Hepatocyte (in vitro differentiated cells): ENCODE data around the gene APBB1IP.

Experiments
- EZH2 ChIP-seq: fragments of 200-600 bp; sonication (generic); IDR thresholded peaks from 2 replicates; pipeline ENCODE4 v1.6.1; 2016; ENCODE audit warnings: antibody characterized with exemption, mild to moderate bottlenecking, borderline replicate concordance
- EZH2phosphoT487 ChIP-seq: fragments of 200-600 bp; sonication (generic); IDR thresholded peaks from one replicate; pipeline ENCODE4 v1.6.1; 2018; ENCODE audit warnings: antibody characterized with exemption, mild to moderate bottlenecking, low read depth, moderate library complexity; ENCODE audit not compliant: unreplicated experiment, severe bottlenecking
- TF ChIP-seq, protein P1 (sequence below): fragments of 200-600 bp; sonication (generic); IDR thresholded peaks from 2 replicates; pipeline ENCODE4 v1.5.1; 2016; ENCODE audit warnings: antibody characterized with exemption, mild to moderate bottlenecking; ENCODE audit not compliant: poor library complexity

DNA sequence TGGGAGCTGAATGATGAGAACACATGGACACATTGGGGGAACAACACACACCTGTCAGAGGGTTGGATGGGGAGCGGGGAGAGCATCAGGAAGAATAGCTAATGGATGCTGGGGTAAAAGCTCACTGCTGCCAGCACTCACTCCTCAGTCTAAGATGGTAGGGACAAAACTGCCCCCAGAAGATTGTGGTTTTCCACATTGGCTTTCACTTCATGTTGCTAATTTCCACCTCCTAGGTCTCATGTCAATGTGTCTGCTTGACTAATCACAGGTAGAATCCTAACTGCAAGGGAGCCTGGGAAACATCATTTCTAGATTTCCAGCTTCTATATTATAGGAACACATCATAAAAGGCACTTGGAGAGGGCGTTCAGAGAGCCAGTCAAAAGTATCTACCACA is 22.6 kb downstream of the APBB1IP start:
- no peak for TF ChIP-seq EZH2
- TF ChIP-seq, protein P1, sequence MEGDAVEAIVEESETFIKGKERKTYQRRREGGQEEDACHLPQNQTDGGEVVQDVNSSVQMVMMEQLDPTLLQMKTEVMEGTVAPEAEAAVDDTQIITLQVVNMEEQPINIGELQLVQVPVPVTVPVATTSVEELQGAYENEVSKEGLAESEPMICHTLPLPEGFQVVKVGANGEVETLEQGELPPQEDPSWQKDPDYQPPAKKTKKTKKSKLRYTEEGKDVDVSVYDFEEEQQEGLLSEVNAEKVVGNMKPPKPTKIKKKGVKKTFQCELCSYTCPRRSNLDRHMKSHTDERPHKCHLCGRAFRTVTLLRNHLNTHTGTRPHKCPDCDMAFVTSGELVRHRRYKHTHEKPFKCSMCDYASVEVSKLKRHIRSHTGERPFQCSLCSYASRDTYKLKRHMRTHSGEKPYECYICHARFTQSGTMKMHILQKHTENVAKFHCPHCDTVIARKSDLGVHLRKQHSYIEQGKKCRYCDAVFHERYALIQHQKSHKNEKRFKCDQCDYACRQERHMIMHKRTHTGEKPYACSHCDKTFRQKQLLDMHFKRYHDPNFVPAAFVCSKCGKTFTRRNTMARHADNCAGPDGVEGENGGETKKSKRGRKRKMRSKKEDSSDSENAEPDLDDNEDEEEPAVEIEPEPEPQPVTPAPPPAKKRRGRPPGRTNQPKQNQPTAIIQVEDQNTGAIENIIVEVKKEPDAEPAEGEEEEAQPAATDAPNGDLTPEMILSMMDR = no peak
- TF ChIP-seq EZH2phosphoT487 = no peak
